Neural progenitor cell (in vitro differentiated cells): Measurements from ENCODE around the gene ITGB3.

Experiments used
- CTCF ChIP-seq: fragments of 200-600 bp; sonication (generic); IDR thresholded peaks from 2 replicates; pipeline ENCODE4 v1.5.1; 2017; ENCODE audit warnings: antibody characterized with exemption, mild to moderate bottlenecking
- EZH2 ChIP-seq: fragments of 200-600 bp; sonication (generic); IDR thresholded peaks from 2 replicates; pipeline ENCODE4 v1.6.1; 2017; ENCODE audit warnings: antibody characterized with exemption, mild to moderate bottlenecking, moderate library complexity
- EZH2phosphoT487 ChIP-seq: fragments of 200-600 bp; sonication (generic); IDR thresholded peaks from 2 replicates; pipeline ENCODE4 v1.6.1; 2017; ENCODE audit warnings: antibody characterized with exemption

- TF ChIP-seq CTCF (no peak), EZH2 (no peak), EZH2phosphoT487 (no peak)
Observed at GRCh38 chr17:47239619-47239966, 14.0 kb upstream of the ITGB3 start.
